IgD-negative memory B cell (primary cell): ENCODE measurements around the gene MAD1L1. TPM values are rescaled to one million over a fixed set of nuclear protein-coding genes. Genes with fewer than 3 reads are reported as not detected.

ENCODE experiments used
- H3K27ac Mint-ChIP-seq, 3 donors: one replicate each; pipeline ENCODE4 v1.8.0; 2020 to 2022; ENCODE audit warnings: mild to moderate bottlenecking in 3 of 3, mixed read lengths in 3 of 3, moderate library complexity in 1 of 3
- H3K27me3 Mint-ChIP-seq: one replicate; pipeline ENCODE4 v1.8.0; 2021; ENCODE audit warnings: mixed read lengths
- H3K36me3 Mint-ChIP-seq: one replicate; pipeline ENCODE4 v1.8.0; 2020; ENCODE audit warnings: mild to moderate bottlenecking, mixed read lengths
- H3K4me1 Mint-ChIP-seq, 3 donors: one replicate each; pipeline ENCODE4 v1.8.0; 2020 to 2022; ENCODE audit warnings: mixed read lengths in 3 of 3, mild to moderate bottlenecking in 1 of 3
- H3K4me3 Mint-ChIP-seq, 4 donors: one replicate each; pipeline ENCODE4 v1.8.0; 2020 to 2022; ENCODE audit warnings: mild to moderate bottlenecking in 4 of 4, mixed read lengths in 4 of 4, moderate library complexity in 3 of 4
- H3K9me3 Mint-ChIP-seq, 3 donors: one replicate each; pipeline ENCODE4 v1.8.0; 2020 to 2021; ENCODE audit warnings: mixed read lengths in 3 of 3, mild to moderate bottlenecking in 1 of 3
- polyA plus RNA-seq: library from polyadenylated mRNA; unstranded; fragments of 300-500 nt; fragmentation: Illumina TruSeq; gene quantifications from one replicate; pipeline ENCODE4 v1.2.3, GENCODE V29; 2021

MAD1L1 gene
- polyA plus RNA-seq, 1 donor from 2014 or later = 133 TPM

DNA sequence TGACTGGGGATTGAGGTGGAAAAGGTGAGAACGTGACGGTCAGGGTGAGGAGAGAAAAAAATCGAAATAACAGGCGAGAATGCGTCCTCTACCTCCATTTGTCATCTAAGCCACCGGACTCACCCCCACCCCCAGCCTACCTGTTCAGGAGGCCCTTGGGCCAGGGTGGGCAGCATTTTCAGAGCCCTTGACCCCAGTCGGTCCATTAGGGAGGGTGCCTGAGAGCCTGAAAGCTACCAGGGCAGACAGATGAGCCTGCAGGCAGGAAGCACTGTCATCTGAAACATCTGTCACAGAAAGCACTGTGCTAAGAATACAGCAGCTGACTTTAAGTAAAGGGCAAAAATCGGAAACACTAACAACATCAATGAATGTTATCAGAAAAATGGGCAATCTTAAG lies 47.0 kb downstream of the MAD1L1 start:
- peaks cover 4 to 7% (median 4%) of the 10 kb centered on the region in 3 donors for H3K4me1 Mint-ChIP-seq
- H3K36me3 Mint-ChIP-seq = peaks cover 15% of the 10 kb centered on the region
- H3K9me3 Mint-ChIP-seq = peaks cover 0 to 9% (median 5%) of the 10 kb centered on the region in 3 donors
- H3K27me3 Mint-ChIP-seq = no peaks in the 10 kb centered on the region
- H3K27ac Mint-ChIP-seq = no peak overlapping the region
- no peak overlapping the region for H3K4me3 Mint-ChIP-seq

DNA sequence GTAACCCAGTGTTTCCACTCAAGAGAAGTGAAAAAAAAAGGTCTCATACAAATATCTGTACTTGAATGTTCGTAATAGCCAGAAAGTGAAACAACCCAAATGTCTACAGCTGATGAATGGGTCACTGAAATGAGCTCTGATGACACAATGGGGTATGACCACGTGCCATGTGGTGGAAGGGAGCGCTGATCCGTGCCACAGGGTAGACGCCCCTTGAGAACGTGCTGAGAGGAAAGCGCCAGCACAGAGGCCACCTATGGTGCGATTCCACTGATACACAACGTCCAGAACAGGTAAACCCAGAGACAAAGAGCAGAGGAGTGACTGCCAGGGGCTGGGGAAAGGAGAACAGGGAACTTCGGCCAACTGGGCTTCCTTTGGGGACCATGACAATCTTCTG lies 50.3 kb downstream of the MAD1L1 start:
- peaks cover 4 to 7% (median 5%) of the 10 kb centered on the region in 3 donors for H3K4me1 Mint-ChIP-seq
- H3K36me3 Mint-ChIP-seq = peaks cover 3% of the 10 kb centered on the region
- peaks cover 0 to 2% (median 0%) of the 10 kb centered on the region in 3 donors for H3K9me3 Mint-ChIP-seq
- H3K4me3 Mint-ChIP-seq = no peak overlapping the region
- no peaks in the 10 kb centered on the region for H3K27me3 Mint-ChIP-seq
- H3K27ac Mint-ChIP-seq = peak overlapping the region in 1 of 3 donors; percentile 84

DNA sequence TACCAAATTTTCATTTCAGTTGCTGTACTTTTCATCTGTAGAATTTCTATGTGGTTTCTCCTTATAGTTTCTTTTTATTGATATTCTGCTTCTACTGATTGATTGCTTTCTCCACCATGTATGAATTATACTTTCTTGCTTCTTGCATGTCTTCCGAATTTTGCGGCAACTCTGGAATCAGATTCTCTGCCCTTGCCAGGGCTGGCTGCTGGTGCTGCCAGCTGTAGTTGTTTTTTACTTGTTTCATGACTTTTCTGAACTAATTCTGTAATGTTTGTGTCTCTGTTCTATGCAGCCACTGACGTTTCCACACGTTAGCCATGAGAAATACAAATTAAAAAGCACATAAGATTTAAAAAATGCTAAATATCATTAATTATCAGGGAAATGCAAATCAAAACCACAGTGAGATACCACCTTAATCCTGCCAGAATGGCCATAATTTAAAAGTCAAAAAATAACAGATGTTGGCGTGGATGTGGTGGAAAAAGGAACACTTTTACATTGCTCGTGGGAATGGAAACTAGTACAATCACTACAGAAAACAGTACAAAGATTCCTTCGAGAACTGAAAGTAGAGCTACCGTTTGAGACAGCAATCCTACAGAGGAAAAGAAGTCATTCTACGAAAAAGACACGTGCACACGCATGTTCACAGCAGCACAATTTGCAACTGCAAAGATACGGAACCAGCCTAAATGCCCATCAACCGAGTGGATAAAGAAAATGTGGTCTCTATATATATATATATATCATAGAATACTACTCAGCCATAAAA lies 51.5 kb downstream of the MAD1L1 start:
- Mint-ChIP-seq H3K4me3 (no peak overlapping the region), H3K27me3 (no peaks in the 10 kb centered on the region), H3K27ac (peak overlapping the region in 1 of 3 donors; percentile 84), H3K9me3 (peaks cover 0 to 2% (median 0%) of the 10 kb centered on the region in 3 donors), H3K4me1 (peaks cover 4 to 7% (median 5%) of the 10 kb centered on the region in 3 donors), H3K36me3 (peaks cover 3% of the 10 kb centered on the region)

DNA sequence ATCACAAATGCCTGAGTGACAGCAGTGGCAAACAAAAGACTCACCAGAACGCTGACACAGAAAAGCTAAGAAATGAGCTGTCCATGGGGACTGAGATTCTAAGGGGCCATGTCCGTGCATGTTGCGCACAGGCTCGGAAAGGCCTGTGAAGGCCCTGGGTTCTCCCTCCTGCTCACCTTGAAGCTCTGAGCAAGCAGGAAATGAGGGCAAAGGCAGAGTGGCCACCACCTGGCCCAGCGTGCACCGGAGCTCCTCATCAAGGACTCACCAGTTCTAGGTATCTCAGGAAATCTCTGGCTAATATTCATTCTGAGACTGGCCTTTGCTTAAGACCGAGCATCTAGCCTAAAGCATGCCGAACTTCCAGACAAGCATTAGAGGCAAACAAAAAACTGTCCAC lies 52.7 kb downstream of the MAD1L1 start:
- Mint-ChIP-seq H3K27me3 (no peaks in the 10 kb centered on the region), H3K36me3 (peaks cover 1% of the 10 kb centered on the region), H3K4me1 (peaks cover 4 to 7% (median 4%) of the 10 kb centered on the region in 3 donors), H3K9me3 (no peaks in the 10 kb centered on the region), H3K27ac (no peak overlapping the region), H3K4me3 (no peak overlapping the region)

DNA sequence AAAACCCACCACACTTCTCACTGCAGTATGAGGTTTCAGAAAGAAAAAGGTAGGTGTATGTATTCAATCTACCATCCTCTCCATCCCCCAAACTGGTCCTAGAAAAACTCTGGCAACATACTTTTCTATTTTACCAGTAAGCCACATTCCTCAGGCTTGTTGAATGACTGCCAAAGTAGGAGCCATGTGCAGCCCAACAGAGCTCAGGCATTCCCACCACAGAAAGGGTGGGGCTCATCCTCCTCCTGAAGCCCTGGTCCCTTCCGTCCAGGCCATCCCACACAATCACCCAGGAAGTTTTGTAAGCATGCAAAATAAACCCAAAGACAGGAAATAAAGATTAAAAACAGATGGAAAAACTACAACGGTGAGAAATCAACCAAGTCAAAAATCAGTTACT lies 57.2 kb downstream of the MAD1L1 start:
- Mint-ChIP-seq H3K27me3 (no peaks in the 10 kb centered on the region), H3K4me1 (peaks cover 0 to 3% (median 0%) of the 10 kb centered on the region in 3 donors), H3K36me3 (peaks cover 1% of the 10 kb centered on the region), H3K4me3 (no peak overlapping the region), H3K27ac (no peak overlapping the region), H3K9me3 (no peaks in the 10 kb centered on the region)

DNA sequence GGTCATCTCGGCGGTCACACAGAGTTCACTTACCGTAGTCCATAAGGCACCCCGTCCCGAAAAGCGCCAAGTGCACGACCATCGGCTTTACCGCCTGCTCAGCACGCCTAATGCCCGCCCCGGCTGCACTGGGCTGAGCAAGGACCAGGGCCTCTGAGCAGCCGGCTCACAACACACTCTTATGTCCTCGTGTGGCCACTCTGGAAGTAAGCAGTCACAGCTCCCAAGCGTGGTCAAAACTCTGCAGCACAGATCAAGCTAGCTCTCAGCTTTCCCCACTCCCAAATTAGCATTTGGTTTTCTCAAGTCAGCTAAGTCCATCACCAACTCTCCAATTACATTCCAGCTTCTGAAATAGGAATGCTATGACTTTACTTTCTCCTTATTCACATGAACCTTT lies 57.7 kb downstream of the MAD1L1 start:
- Mint-ChIP-seq H3K36me3 (peaks cover 1% of the 10 kb centered on the region), H3K27me3 (no peaks in the 10 kb centered on the region), H3K27ac (no peak overlapping the region), H3K4me1 (peaks cover 0 to 3% (median 0%) of the 10 kb centered on the region in 3 donors), H3K9me3 (no peaks in the 10 kb centered on the region), H3K4me3 (no peak overlapping the region)

DNA sequence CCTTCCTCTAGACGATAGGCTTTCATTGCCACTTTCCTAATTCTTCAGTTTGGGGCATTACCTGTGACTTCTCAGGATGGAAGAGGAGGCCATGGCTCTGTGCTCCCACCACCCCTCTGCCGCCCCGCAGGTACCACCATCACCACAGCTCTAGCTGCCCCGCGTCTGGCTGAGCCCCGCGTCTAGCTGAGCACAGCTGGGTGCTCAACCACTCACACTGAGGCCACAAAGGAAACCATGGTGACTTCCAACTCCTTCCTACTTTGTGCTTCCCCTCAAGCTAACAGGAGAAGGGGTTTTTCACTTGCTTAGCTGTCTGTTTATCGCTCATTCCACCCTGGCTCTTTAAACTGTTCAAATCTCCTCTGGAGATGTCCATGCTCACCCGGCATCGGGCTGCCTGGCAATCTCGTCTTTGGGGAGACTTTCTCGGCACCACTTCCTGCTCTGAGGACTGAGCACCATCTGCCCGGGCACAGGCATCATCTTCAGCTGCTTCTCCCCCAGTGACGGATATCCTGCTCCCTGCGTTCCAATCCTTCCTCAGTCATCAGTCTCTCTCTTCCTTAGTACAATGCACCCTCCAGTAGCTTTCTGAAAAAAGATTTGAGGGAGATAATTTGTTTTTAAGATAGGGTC lies 59.4 kb downstream of the MAD1L1 start:
- H3K36me3 Mint-ChIP-seq = peaks cover 3% of the 10 kb centered on the region
- no peak overlapping the region for H3K27ac Mint-ChIP-seq

DNA sequence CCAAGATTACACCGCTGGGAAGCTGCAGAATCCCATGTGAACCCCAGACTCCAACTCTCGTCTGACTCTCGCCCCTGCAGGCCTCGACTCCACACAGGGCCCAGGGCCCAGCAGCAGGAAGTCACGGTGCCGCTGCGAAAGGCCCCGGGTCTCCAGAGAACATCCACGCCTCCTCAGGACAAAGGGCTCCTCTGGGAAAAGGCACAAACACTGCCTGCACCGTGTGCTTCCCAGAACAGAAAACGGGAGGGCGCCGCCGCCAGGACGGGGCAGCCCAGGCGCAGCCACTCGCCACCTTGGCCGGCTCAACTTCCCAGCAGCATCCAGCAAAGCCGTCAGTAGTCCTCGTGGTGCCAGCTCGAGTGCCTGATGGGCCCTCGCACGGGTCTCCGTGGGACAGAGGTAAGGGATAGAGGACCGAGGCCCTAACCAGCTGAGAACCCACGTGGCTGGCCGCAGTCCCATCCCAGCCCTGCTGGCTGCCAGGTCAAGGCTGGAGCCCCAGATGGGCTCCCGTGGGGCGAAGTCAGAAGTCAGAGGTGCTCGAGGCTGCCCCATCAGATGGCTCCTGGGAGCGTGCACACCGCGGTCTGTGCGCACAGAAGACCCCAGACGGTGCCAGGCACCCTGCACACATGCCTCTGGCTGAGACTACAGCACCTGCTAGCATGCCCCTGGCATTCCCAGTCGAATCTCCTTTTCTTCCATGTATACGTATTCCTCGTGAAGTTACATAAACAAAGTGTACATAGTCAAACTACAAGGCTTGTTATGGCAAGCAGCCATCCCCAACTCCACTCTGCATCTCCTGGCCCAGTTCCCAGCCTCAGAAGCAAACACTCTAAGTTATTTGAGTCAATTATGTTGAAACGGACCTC lies 60.2 kb downstream of the MAD1L1 start:
- Mint-ChIP-seq H3K27me3 (no peaks in the 10 kb centered on the region), H3K9me3 (no peaks in the 10 kb centered on the region), H3K36me3 (peaks cover 3% of the 10 kb centered on the region), H3K4me1 (peaks cover 0 to 2% (median 0%) of the 10 kb centered on the region in 3 donors), H3K27ac (peak overlapping the region in 1 of 3 donors; percentile 35), H3K4me3 (no peak overlapping the region)

More for the DNA sequence above, 59.4 kb downstream of the MAD1L1 start:
- Mint-ChIP-seq H3K4me1 (peaks cover 0 to 3% (median 0%) of the 10 kb centered on the region in 3 donors), H3K9me3 (no peaks in the 10 kb centered on the region), H3K27me3 (no peaks in the 10 kb centered on the region), H3K4me3 (no peak overlapping the region)

DNA sequence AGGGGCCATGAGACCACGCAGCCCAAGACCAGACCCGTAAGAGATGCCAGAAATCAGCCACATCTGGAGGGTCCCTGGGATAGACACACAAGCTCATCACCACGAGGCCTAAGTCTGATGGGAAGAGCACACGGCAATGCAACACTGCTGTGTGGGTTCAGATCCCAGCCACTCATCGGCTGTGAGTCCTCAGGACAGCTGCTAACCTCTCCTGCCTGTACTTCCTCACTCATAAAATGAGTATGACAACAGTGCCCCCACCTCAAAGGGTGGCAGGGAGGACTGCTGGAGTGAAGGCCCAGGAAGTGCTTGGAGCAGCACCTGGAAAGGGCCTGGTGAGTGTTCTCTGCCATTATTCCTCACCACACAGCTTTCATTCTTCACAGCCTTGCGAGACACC lies 60.9 kb downstream of the MAD1L1 start:
- peak overlapping the region in 1 of 3 donors; percentile 35 for H3K27ac Mint-ChIP-seq
- H3K4me3 Mint-ChIP-seq = no peak overlapping the region
- H3K9me3 Mint-ChIP-seq = no peaks in the 10 kb centered on the region
- peaks cover 3% of the 10 kb centered on the region for H3K36me3 Mint-ChIP-seq
- H3K4me1 Mint-ChIP-seq = peaks cover 0 to 2% (median 0%) of the 10 kb centered on the region in 3 donors
- no peaks in the 10 kb centered on the region for H3K27me3 Mint-ChIP-seq

DNA sequence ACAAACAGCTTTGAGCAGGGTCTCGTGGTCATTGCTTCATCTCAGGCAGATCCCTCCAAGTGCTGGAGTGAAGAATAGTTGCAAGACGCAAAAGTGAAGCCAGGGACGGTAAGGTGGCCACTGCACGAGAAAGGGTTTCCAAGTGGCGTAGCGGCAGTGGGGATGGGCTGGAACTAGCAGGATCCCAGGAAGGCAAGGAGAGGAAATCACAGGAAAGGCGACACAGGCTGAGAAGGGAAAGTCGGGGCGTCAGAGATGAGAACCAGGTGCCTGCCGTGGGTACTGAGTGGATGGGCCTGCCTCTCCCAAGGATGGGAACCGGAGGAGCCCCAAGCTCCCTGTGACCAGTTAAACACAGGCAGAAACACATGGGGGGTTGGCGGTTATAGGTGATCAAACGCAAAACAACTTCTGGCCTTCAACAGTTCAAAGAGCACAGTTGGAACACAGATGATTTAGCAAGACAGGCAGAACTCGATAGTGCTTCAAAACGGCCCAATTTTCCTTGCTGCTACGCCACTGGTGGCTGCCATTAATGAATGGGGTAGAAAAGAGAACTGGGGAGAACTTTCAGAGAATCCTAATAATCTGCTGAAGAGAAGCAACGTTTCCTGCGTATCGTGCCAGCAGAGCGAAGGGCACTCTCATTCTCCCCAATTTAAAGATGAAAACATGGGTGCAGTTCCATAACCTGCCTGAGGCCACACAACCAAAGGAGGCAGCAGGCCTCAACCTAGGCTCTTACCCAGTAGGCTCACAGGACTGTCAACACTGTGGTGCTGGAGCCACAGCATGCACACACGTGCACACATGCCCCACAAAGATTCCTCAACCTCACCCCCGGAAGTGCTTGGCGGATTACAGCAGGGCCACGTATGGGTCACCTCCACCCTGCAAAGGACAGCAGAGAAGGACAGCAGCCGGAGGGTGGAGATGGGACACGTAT lies 61.9 kb downstream of the MAD1L1 start:
- Mint-ChIP-seq H3K4me1 (peaks cover 1 to 6% (median 3%) of the 10 kb centered on the region in 3 donors), H3K36me3 (peaks cover 2% of the 10 kb centered on the region), H3K4me3 (peak overlapping the region in 1 of 4 donors; percentile 29), H3K9me3 (no peaks in the 10 kb centered on the region), H3K27ac (no peak overlapping the region), H3K27me3 (no peaks in the 10 kb centered on the region)

DNA sequence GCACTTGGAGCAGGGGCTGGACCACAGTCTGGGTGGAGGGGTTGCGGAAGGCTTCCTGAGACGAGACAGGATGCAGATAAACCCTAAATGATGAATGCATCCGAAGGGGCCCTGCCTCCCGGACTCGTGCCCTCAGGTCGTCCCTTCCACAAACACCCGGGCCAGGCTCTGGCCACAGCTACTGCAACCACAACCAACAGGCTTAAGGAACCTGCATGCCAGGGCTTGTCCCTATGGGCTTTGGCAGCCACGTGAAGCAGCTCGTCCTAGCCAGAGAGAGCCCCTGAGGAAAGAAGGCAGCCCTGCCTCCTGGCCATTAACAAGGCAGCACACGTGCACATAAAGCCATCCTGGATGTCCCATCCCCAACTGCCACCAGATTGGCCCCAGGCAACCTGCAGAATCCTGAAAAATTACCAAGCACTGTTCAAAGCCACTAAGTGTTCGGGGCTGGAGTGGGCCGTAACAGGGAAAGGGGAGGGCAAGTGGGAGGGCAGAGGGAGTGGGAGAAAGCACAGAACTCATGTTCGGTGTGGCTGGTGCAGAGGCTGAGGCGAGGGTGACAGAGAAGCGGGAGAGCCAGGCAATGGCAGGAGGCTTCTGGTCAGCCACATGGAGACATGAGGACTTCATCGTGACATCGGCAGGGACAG lies 62.7 kb downstream of the MAD1L1 start:
- no peaks in the 10 kb centered on the region for H3K27me3 Mint-ChIP-seq
- H3K9me3 Mint-ChIP-seq = no peaks in the 10 kb centered on the region
- peaks cover 2% of the 10 kb centered on the region for H3K36me3 Mint-ChIP-seq
- peaks cover 5 to 11% (median 7%) of the 10 kb centered on the region in 3 donors for H3K4me1 Mint-ChIP-seq
- no peak overlapping the region for H3K4me3 Mint-ChIP-seq
- H3K27ac Mint-ChIP-seq = no peak overlapping the region

DNA sequence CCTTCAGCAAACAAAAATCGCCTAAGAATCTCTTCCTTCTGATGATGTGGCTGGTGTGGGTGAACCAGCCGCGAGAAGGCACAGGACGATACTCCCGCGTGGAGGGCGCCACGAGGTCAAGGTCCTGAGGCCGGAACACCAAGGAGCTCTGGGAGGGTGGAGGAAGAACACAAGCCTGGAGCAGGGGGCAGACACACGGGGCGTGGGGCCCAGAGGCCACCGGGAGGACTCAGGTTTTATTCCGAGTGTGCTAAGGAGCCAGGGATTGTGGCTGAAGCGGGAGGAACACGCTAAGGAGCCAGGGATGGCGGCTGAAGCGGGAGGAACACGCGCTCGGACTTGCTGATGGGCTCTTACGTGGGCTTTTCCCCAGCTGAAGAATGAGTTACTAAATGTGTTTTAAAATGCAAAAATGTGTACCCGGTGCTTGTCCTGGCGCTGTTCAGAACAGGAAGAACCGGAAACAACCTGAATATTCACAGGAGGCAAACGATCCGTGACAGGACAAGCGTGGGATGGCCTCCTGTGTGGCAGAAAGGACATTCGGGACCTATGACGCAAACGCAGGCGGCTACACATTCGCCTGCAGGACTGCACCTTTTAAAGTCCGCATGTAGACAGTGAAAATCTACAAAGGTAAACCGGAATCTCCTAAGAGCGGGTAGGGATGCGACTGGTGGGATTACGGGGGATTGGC lies 64.0 kb downstream of the MAD1L1 start:
- Mint-ChIP-seq H3K36me3 (peaks cover 4% of the 10 kb centered on the region), H3K4me1 (peaks cover 5 to 11% (median 7%) of the 10 kb centered on the region in 3 donors), H3K4me3 (no peak overlapping the region), H3K27ac (no peak overlapping the region), H3K27me3 (no peaks in the 10 kb centered on the region), H3K9me3 (no peaks in the 10 kb centered on the region)

DNA sequence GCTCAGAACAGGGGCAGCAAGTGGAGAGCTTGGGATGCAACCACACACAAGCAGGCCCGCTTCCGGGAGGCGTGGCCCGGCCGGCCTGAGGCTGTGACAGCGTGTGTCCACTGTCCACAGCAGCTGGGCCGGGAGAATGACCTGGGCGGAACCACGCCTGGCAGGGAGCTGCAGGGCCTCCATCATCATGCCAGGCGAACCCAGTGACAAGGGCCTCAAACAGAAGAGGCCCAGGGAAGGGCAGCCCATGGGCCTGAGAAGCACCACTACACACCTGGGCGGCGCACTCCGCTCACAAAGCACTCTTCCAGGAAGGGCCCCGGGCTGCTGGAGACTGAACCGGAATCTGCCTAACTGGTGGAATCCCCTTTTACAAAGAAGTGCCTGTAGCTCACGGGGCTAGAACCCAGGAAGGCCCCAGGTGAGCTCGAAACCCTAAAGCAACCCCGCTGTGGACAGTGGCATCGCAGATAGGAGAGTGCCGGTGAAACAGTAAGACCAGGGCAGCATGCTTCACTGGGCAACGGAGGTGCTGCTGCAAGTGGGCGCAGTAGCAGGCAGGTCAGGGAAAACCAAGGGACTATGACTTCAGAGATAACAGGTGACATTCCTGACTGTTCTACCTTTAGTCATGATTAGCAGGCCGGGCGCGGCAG lies 66.0 kb downstream of the MAD1L1 start:
- Mint-ChIP-seq H3K36me3 (peaks cover 7% of the 10 kb centered on the region), H3K27me3 (no peaks in the 10 kb centered on the region), H3K4me1 (peaks cover 5 to 14% (median 7%) of the 10 kb centered on the region in 3 donors), H3K27ac (no peak overlapping the region), H3K9me3 (no peaks in the 10 kb centered on the region), H3K4me3 (no peak overlapping the region)
